Endothelial cell of umbilical vein (primary cell): ENCODE results near the gene PAX3. TPM values are rescaled to one million over a fixed set of nuclear protein-coding genes. Genes with fewer than 3 reads are reported as not detected.

Experiments
- BruUV-seq: library from RNA; stranded (reverse); fragments of 400-500 nt; replicated peaks from 2 replicates; lab custom pipeline; 2021; lab: Mats Ljungman, UMichigan
- CTCF ChIA-PET: fragments of 300-600, 350-600 bp; sonication (Branson Sonifier 250); formaldehyde crosslinking; loops from one replicate; lab custom pipeline; 2021; ENCODE audit warnings: antibody characterized with exemption, inconsistent platforms; lab: Charles Lee
- POLR2A ChIA-PET: fragments of 300-600, 350-600 bp; sonication (Branson Sonifier 250); formaldehyde crosslinking; loops from one replicate; lab custom pipeline; 2021; ENCODE audit warnings: antibody characterized with exemption, inconsistent platforms; lab: Charles Lee
- DNase-seq: peaks from one replicate; pipeline ENCODE4 v3.0.0-alpha.2; 2011; ENCODE audit warnings: low read depth, low spot score
- FAIRE-seq: peaks from 2 replicates; lab custom pipeline; 2011; peaks lifted over from hg19 to GRCh38; lab: Jason Lieb, UNC
- H2AFZ ChIP-seq: 2 replicates; pipeline ENCODE4 v1.6.0; 2012; ENCODE audit warnings: low read depth, low read length, control low read depth, inconsistent platforms
- H3K27ac ChIP-seq: 2 replicates; pipeline ENCODE4 v1.5.1; 2011; ENCODE audit warnings: low read depth, mild to moderate bottlenecking, control low read depth, low read length, moderate library complexity; ENCODE audit not compliant: insufficient read depth
- H3K27me3 ChIP-seq, 2 experiments: 2 replicates each; pipeline versions ENCODE4 v1.6.0 to v1.6.1; 2011; ENCODE audit warnings: low read length in 2 of 2, mixed read lengths in 1 of 2; ENCODE audit not compliant: control insufficient read depth in 2 of 2, insufficient read depth in 2 of 2
- H3K36me3 ChIP-seq, 2 experiments: 2 replicates in 1 of 2; 3 replicates in 1 of 2; pipeline ENCODE4 v1.5.1; 2011; ENCODE audit warnings: low read length in 2 of 2, mild to moderate bottlenecking in 1 of 2, moderate library complexity in 1 of 2; ENCODE audit not compliant: control insufficient read depth in 2 of 2, insufficient read depth in 2 of 2; ENCODE audit errors: extremely low read depth in 1 of 2
- H3K4me1 ChIP-seq: 3 replicates; pipeline ENCODE4 v1.5.1; 2011; ENCODE audit warnings: mild to moderate bottlenecking, low read length; ENCODE audit not compliant: control insufficient read depth, insufficient read depth; ENCODE audit errors: extremely low read depth
- H3K4me2 ChIP-seq: 2 replicates; pipeline ENCODE4 v1.6.1; 2011; ENCODE audit warnings: low read length, control low read depth, mixed read lengths; ENCODE audit not compliant: insufficient read depth
- H3K4me3 ChIP-seq, 3 experiments: fragments of 200-600 bp in 1 of 3; sonication (generic), shearing (Covaris generic) in 1 of 3; replicated peaks in 1 of 3; 2 replicates each; pipeline ENCODE4 v1.5.1; 2011 to 2016; ENCODE audit warnings: control low read depth in 3 of 3, low read length in 3 of 3, mild to moderate bottlenecking in 2 of 3, inconsistent platforms in 1 of 3, low read depth in 1 of 3, moderate library complexity in 1 of 3; ENCODE audit not compliant: insufficient read depth in 1 of 3
- H3K79me2 ChIP-seq: 2 replicates; pipeline ENCODE4 v1.6.0; 2012; ENCODE audit warnings: low read length, inconsistent platforms; ENCODE audit not compliant: control insufficient read depth, insufficient read depth
- H3K9ac ChIP-seq: replicated peaks from 2 replicates; pipeline ENCODE3; 2011; ENCODE audit warnings: low read length, control low read depth; ENCODE audit not compliant: insufficient read depth; ENCODE audit errors: extremely low read depth
- H3K9me1 ChIP-seq: replicated peaks from 3 replicates; pipeline ENCODE4 v1.6.0; 2011; ENCODE audit warnings: mild to moderate bottlenecking, low read length; ENCODE audit not compliant: control insufficient read depth, insufficient read depth; ENCODE audit errors: extremely low read depth
- H3K9me3 ChIP-seq: replicated peaks from 2 replicates; pipeline ENCODE4 v1.5.1; 2012; ENCODE audit warnings: low read length, inconsistent platforms; ENCODE audit not compliant: control insufficient read depth, insufficient read depth
- H4K20me1 ChIP-seq: replicated peaks from 2 replicates; pipeline ENCODE3; 2011; ENCODE audit warnings: mild to moderate bottlenecking, low read length; ENCODE audit not compliant: control insufficient read depth, insufficient read depth; ENCODE audit errors: extremely low read depth
- EZH2 ChIP-seq: IDR thresholded peaks from 2 replicates; pipeline ENCODE4 v1.6.1; 2012; ENCODE audit warnings: borderline replicate concordance, low read depth, mild to moderate bottlenecking, moderate library complexity, low read length, inconsistent platforms; ENCODE audit not compliant: severe bottlenecking
- FOS ChIP-seq: IDR thresholded peaks from 2 replicates; pipeline ENCODE4 v1.6.1; 2011; ENCODE audit warnings: mild to moderate bottlenecking, low read length, moderate library complexity, borderline replicate concordance; ENCODE audit not compliant: insufficient read depth
- GATA2 ChIP-seq: IDR thresholded peaks from 2 replicates; pipeline ENCODE4 v1.7.0; 2011; ENCODE audit warnings: low read depth, mild to moderate bottlenecking, moderate library complexity, mixed read lengths, low read length; ENCODE audit not compliant: insufficient read length, insufficient read depth
- JUN ChIP-seq: IDR thresholded peaks from 2 replicates; pipeline ENCODE4 v1.6.1; 2011; ENCODE audit warnings: borderline replicate concordance, low read depth; ENCODE audit not compliant: insufficient read length, insufficient read depth
- MYC ChIP-seq: IDR thresholded peaks from one replicate; pipeline ENCODE4 v1.6.1; 2011; ENCODE audit warnings: mild to moderate bottlenecking, low read depth, low read length
- POLR2A ChIP-seq: IDR thresholded peaks from 2 replicates; pipeline ENCODE4 v1.6.1; 2012; ENCODE audit warnings: low read depth, mild to moderate bottlenecking, control low read depth, low read length
- POLR2AphosphoS5 ChIP-seq: IDR thresholded peaks from 2 replicates; pipeline ENCODE4 v1.6.1; 2012; ENCODE audit warnings: low read depth, mild to moderate bottlenecking, control low read depth, low read length, moderate library complexity; ENCODE audit not compliant: insufficient read depth
- dilution Hi-C: fragments of 300-500 bp; cut with MboI; formaldehyde crosslinking; loops from one replicate; pipeline ENCODE4 v1.15.0; 2019; ENCODE audit warnings: low sequenced_read_pairs; ENCODE audit not compliant: extremely low pct_ligation_motif_present
- intact Hi-C: fragments of 100-400 bp; cut with micrococcal nuclease; formaldehyde crosslinking; loops from one replicate; pipeline ENCODE4 v1.10.0; 2022
- polyA plus RNA-seq, 4 experiments: library from polyadenylated mRNA; depleted of rRNA in 3 of 4; stranded (reverse) in 3 of 4; unstranded in 1 of 4; fragments of >200 nt; gene quantifications; 2 replicates each; pipeline versions ENCODE4 v1.2.1 to v1.2.3, GENCODE V29; 2011 to 2012; ENCODE audit warnings: missing spikeins in 1 of 4
- total RNA-seq: library from RNA; stranded (reverse); gene quantifications from 2 replicates; pipeline ENCODE4 v1.2.3, GENCODE V29; 2021
- TF ChIP-seq, protein P1 (sequence below): IDR thresholded peaks from 2 replicates; pipeline ENCODE4 v1.6.1; 2011; ENCODE audit not compliant: insufficient read depth, insufficient read length
- TF ChIP-seq, protein P2 (sequence below), 2 donors: IDR thresholded peaks; 1 replicate in 1 of 2; 2 replicates in 1 of 2; pipeline ENCODE4 v1.5.1; 2011; ENCODE audit warnings: low read length in 2 of 2, mild to moderate bottlenecking in 2 of 2, moderate library complexity in 2 of 2, control low read depth in 1 of 2, inconsistent platforms in 1 of 2, low read depth in 1 of 2; ENCODE audit not compliant: insufficient read depth in 1 of 2; ENCODE audit errors: extremely low read depth in 1 of 2

The PAX3 gene
- total and polyA plus RNA-seq, 2 donors (not counting 3 experiments of a cell fraction or from before 2014, with no cell fraction given) = not detected

DNA sequence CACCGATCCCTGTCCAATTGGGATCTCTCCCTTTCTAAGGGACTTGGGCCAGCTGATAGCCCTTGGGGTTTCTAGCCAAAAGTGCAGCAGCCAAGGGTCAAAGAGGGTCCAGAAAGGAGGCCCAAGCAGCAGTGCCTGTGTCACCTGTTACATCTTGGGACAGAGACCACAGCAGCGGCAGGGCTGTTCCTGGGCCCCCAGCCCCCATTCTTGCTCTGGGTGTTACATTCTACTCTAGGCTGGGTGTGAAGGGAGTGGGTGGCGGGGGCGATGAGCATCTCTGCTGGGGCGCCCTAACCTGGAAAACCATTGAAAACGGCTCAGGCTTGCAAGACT is 1.2 kb downstream of the PAX3 start:
- POLR2A ChIA-PET = no interaction called here
- Histone ChIP-seq H3K4me2 (no peak overlapping the region), H4K20me1 (no peaks in the 10 kb centered on the region), H3K27me3 (peaks cover 96 to 99% of the 10 kb centered on the region in 2 experiments), H3K9me1 (no peaks in the 10 kb centered on the region), H2AFZ (no peak overlapping the region), H3K36me3 (no peaks in the 10 kb centered on the region), H3K4me1 (peaks cover 4% of the 10 kb centered on the region), H3K9me3 (no peaks in the 10 kb centered on the region), H3K9ac (no peak overlapping the region), H3K79me2 (no peaks in the 10 kb centered on the region), H3K27ac (no peak overlapping the region), H3K4me3 (no peak overlapping the region)
- DNase-seq = no peak
- TF ChIP-seq, protein P1, sequence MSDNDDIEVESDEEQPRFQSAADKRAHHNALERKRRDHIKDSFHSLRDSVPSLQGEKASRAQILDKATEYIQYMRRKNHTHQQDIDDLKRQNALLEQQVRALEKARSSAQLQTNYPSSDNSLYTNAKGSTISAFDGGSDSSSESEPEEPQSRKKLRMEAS = no peak
- TF ChIP-seq POLR2A = no peak
- TF ChIP-seq EZH2 = no peak
- no peak for TF ChIP-seq GATA2
- TF ChIP-seq POLR2AphosphoS5 = no peak
- TF ChIP-seq, protein P2, sequence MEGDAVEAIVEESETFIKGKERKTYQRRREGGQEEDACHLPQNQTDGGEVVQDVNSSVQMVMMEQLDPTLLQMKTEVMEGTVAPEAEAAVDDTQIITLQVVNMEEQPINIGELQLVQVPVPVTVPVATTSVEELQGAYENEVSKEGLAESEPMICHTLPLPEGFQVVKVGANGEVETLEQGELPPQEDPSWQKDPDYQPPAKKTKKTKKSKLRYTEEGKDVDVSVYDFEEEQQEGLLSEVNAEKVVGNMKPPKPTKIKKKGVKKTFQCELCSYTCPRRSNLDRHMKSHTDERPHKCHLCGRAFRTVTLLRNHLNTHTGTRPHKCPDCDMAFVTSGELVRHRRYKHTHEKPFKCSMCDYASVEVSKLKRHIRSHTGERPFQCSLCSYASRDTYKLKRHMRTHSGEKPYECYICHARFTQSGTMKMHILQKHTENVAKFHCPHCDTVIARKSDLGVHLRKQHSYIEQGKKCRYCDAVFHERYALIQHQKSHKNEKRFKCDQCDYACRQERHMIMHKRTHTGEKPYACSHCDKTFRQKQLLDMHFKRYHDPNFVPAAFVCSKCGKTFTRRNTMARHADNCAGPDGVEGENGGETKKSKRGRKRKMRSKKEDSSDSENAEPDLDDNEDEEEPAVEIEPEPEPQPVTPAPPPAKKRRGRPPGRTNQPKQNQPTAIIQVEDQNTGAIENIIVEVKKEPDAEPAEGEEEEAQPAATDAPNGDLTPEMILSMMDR (IDR thresholded peaks at IDR 0.05; ENCODE audit: extremely low read depth in 1 of 2, insufficient read depth in 1 of 2, low read depth in 1 of 2, low read length in 2 of 2) = no peak
- no peak for TF ChIP-seq JUN
- TF ChIP-seq MYC = no peak
- no peak for TF ChIP-seq FOS
- intact Hi-C loops (no loop called here), dilution Hi-C loops (no loop called here)
- FAIRE-seq = no peak
- BruUV-seq = no TSS peak
- CTCF ChIA-PET = interaction anchor here (1.0 kb wide), 1 partner anchor 22 kb away, joined by 4 read pairs; a partner anchor contains a TSS
